Gastrocnemius medialis (tissue), 4 donors: ENCODE data around the gene FKBP5.
"Not testable (repeated sequence)": the region's sequence is repeated elsewhere in the genome, so short reads cannot be mapped to it uniquely, and the experiment has no call there.

Experiments
- POLR2A ChIP-seq, 2 donors: fragments of 450-650 bp; IDR thresholded peaks; one replicate each; pipeline ENCODE4 v1.6.1; 2017; ENCODE audit warnings: antibody characterized with exemption in 2 of 2, mild to moderate bottlenecking in 2 of 2, moderate library complexity in 2 of 2
- TF ChIP-seq, protein P1 (sequence below), 5 experiments: fragments of 450-650 bp in 3 of 5; fragments of 200-600 bp in 2 of 5; sonication (generic) in 2 of 5; IDR thresholded peaks in 4 of 5; conservative IDR thresholded peaks in 1 of 5; 1 replicate in 4 of 5; 2 replicates in 1 of 5; pipeline ENCODE4 v1.5.1; 2016 to 2019; ENCODE audit warnings: antibody characterized with exemption in 5 of 5, mild to moderate bottlenecking in 3 of 5, moderate library complexity in 3 of 5

DNA sequence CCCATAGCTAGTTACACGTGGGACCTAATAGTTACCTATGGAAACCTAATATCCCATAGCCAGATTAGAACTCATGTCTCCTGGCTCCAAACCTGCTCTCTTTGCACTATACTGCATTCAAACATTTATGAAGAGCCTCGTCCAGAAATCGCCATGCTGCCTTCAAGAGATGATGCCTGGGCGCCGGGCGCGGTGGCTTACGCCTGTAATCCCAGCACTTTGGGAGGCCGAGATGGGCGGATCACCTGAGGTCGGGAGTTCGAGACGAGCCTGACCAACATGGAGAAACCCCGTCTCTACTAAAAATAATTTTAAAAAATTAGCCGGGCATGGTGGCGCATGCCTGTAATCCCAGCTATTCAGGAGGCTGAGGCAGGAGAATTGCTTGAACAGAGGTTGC, 1.3 kb upstream of the FKBP5 start:
- TF ChIP-seq, protein P1, sequence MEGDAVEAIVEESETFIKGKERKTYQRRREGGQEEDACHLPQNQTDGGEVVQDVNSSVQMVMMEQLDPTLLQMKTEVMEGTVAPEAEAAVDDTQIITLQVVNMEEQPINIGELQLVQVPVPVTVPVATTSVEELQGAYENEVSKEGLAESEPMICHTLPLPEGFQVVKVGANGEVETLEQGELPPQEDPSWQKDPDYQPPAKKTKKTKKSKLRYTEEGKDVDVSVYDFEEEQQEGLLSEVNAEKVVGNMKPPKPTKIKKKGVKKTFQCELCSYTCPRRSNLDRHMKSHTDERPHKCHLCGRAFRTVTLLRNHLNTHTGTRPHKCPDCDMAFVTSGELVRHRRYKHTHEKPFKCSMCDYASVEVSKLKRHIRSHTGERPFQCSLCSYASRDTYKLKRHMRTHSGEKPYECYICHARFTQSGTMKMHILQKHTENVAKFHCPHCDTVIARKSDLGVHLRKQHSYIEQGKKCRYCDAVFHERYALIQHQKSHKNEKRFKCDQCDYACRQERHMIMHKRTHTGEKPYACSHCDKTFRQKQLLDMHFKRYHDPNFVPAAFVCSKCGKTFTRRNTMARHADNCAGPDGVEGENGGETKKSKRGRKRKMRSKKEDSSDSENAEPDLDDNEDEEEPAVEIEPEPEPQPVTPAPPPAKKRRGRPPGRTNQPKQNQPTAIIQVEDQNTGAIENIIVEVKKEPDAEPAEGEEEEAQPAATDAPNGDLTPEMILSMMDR (IDR thresholded peaks at IDR 0.05 in 4 of 5, conservative IDR thresholded peaks at IDR 0.05 in 1 of 5): not testable (repeated sequence)
- not testable (repeated sequence) for TF ChIP-seq POLR2A (IDR thresholded peaks at IDR 0.05)
